Measurements from ENCODE around the gene RBFOX2. TPM values are rescaled to one million over a fixed set of nuclear protein-coding genes. Genes with fewer than 3 reads are reported as not detected.

The RBFOX2 gene
- total RNA-seq, 2 donors from 2014 or later: 81.8 to 86.0 TPM

DNA sequence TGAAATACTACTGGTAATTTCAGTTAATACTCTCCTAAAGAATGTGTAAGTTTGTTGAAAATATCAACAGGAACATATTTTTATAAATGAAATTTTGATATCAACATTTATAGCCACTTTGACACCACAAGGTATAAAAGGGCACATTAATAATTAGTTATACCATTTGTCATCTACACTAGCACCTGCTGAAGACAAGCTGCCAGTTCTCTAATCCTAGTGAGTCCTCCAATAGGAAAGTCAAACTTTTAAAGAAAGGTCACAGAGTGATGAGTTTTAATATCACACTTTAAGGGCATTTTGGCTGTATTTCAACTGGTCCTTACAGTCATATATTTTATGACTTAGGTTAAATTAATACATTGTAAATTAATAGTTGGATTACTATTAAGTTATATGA is 258.6 kb downstream of the RBFOX2 start:
- Histone ChIP-seq H3K4me3 (no peak overlapping the region), H3K4me1 (peaks cover 0 to 5% of the 10 kb centered on the region in 2 donors), H3K36me3 (no peaks in the 10 kb centered on the region), H3K27ac (no peak overlapping the region), H3K27me3 (no peaks in the 10 kb centered on the region), H3K9me3 (no peaks in the 10 kb centered on the region)
- no peak for DNase-seq (ENCODE audit: low spot score)
- TF ChIP-seq, protein P1, sequence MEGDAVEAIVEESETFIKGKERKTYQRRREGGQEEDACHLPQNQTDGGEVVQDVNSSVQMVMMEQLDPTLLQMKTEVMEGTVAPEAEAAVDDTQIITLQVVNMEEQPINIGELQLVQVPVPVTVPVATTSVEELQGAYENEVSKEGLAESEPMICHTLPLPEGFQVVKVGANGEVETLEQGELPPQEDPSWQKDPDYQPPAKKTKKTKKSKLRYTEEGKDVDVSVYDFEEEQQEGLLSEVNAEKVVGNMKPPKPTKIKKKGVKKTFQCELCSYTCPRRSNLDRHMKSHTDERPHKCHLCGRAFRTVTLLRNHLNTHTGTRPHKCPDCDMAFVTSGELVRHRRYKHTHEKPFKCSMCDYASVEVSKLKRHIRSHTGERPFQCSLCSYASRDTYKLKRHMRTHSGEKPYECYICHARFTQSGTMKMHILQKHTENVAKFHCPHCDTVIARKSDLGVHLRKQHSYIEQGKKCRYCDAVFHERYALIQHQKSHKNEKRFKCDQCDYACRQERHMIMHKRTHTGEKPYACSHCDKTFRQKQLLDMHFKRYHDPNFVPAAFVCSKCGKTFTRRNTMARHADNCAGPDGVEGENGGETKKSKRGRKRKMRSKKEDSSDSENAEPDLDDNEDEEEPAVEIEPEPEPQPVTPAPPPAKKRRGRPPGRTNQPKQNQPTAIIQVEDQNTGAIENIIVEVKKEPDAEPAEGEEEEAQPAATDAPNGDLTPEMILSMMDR (IDR thresholded peaks at IDR 0.05): no peak

DNA sequence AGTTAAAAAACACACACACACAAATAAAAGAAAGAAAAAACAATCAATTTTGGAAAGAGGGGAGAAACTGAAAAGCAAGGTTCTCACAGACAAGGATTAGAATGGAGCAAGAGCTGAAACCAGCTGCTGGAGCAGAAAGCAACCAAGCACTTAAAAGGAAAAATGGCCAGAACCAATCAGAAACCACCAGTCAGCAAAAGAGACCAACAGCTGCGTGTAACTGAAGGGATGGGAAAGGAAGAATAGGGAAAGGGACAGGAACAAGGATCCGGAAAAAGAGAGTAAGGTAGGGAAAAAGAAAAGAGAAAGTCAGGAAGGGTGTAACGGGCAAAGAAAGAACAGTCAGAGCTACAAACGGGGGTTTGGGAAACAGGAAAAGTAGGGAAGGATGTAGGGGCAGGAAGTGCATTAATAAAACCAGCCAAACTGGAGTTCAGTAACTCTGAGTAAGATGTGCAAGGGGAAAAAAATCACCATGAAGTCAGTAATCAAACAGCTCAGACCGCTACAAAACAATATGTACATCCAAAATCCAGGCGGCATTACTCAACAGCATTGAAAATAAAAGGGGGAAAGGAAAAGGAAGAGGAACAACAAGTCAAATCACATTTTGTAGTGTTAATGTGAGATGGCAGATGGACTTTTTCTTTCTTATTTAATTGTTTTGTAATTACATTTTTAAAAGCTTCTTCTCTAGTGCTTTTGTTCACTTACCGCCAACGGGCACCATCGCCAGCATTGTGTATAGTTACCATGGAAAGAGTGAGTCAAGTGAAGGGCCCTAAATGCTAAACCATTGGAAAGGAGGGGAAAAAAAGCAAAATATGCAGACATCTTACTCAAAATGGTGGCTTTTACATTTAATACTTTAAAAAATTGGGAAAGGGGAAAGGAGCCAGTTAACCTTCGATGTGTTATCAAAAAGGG is 261.7 kb downstream of the RBFOX2 start:
- Histone ChIP-seq H3K27ac (peak overlapping the region in 1 of 2 donors; percentile 62), H3K4me1 (peaks cover 0 to 3% of the 10 kb centered on the region in 2 donors), H3K36me3 (no peaks in the 10 kb centered on the region), H3K27me3 (no peaks in the 10 kb centered on the region), H3K9me3 (no peaks in the 10 kb centered on the region), H3K4me3 (peak overlapping the region; percentile 8 to 20)
- TF ChIP-seq, protein P1 (IDR thresholded peaks at IDR 0.05): no peak
- DNase-seq (ENCODE audit: low spot score): no peak

DNA sequence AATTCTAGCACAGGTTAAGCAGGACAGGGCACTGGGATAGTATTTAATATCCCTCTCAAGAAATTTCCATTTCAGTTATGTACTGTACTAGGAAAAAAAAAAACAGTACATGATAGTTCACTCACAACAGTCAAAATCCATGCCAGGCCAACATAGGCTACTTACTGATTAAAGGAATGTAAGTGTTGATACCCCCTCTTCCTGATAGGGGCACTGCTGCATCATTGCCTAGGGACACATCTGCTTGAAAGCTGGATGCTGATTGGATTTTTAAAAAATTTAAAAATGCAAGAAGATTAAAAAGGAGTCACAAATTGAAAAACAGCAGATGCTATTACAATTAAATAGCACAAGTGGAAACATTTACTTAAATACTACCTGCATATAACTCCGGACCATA is 267.6 kb downstream of the RBFOX2 start:
- Histone ChIP-seq H3K27me3 (no peaks in the 10 kb centered on the region), H3K36me3 (peaks cover 14% of the 10 kb centered on the region), H3K4me3 (no peak overlapping the region), H3K27ac (no peak overlapping the region), H3K4me1 (no peaks in the 10 kb centered on the region), H3K9me3 (no peaks in the 10 kb centered on the region)
- DNase-seq (ENCODE audit: low spot score): no peak
- TF ChIP-seq, protein P1 (IDR thresholded peaks at IDR 0.05): peak in 1 of 2 donors; percentile 51

DNA sequence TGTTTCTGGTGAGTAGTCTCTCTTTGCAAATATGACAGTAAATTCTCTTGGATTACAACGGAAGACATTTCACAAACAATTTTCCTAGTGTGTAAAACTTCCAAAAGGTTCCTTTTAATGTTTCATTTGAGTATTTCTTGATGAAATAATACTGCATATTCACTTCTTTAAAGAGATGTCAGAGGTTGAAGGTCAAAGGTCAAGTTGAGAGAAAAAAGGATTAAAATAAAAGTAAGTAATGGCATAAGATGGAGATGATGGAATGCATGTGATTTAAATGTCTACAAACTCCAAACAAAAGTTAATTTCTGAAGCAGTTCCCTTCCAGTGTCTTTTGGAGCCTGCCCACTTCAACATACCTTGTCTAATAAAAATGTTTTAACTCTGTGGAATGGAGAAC is 270.2 kb downstream of the RBFOX2 start:
- no peaks in the 10 kb centered on the region for H3K9me3 ChIP-seq
- H3K27me3 ChIP-seq: no peaks in the 10 kb centered on the region
- DNase-seq (ENCODE audit: low spot score): no peak
- H3K4me1 ChIP-seq: no peaks in the 10 kb centered on the region
- H3K27ac ChIP-seq: no peak overlapping the region
- H3K36me3 ChIP-seq: peaks cover 19% of the 10 kb centered on the region
- H3K4me3 ChIP-seq: no peak overlapping the region
- TF ChIP-seq, protein P1 (IDR thresholded peaks at IDR 0.05): no peak

DNA sequence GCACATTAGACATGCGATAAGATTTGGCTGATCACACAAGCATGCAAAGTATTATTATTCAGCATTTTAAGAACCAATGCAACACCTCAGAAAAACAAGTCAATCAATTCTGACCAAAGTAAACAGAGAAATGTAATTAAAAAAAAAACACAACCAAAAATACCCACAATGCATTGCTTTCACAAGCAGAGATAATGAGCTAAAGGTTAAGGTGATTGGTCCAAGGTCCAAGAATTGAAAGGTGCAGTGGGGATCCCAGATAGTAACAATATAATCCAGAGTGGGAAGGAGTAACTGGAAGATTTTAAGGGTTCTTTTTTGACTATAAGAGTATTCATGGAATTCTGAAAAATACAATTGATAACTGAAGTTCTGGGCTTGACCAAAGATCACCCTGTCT is 271.9 kb downstream of the RBFOX2 start:
- peaks cover 0 to 14% of the 10 kb centered on the region in 2 donors for H3K4me1 ChIP-seq
- no peak overlapping the region for H3K4me3 ChIP-seq
- H3K27ac ChIP-seq: no peak overlapping the region
- TF ChIP-seq, protein P1 (IDR thresholded peaks at IDR 0.05): no peak
- peaks cover 19% of the 10 kb centered on the region for H3K36me3 ChIP-seq
- no peaks in the 10 kb centered on the region for H3K27me3 ChIP-seq
- no peaks in the 10 kb centered on the region for H3K9me3 ChIP-seq
- DNase-seq (ENCODE audit: low spot score): no peak

Measured in right atrium auricular region (tissue), 2 donors.